HG02884 (cell line): ENCODE data around the gene YIF1A.
"Not testable (repeated sequence)": the region's sequence is repeated elsewhere in the genome, so short reads cannot be mapped to it uniquely, and the experiment has no call there.

Source experiments
- ATAC-seq: cut with Tn5 transposase; IDR thresholded peaks from one replicate; pipeline ENCODE4 v1.9.1; 2021; ENCODE audit warnings: mild to moderate bottlenecking, moderate library complexity; ENCODE audit not compliant: unreplicated experiment

The YIF1A gene

DNA sequence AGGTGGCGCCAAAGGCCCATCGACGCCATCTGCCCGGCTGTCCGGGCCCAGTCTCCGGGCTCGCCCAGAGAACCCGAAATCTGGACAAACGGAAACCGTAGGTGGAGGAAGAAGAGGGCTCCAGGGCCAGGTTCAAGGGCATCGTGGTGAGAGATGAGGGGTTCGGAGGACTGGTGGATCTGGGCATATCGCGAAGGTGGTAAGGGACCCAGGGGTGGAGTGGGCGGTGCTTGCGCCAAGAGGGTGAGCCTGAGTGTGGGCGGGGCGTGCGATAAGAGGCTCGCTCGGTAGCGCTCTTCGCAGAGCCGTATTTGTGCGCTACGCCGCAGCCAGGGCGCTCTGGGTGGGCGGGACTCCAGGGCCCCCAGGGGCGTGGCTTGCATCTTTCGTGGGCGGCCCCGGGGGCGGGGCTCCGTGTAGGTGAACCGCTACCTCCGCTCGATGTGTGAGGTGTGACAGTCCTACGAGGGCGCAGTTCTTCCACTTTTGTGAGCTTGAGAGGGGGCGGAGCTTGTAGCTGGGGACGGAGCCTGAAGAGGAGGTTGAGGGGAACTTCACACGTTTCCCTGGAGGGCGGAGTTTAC, 23.1 kb upstream of the YIF1A start:
- ATAC-seq, result peak; percentile 55

DNA sequence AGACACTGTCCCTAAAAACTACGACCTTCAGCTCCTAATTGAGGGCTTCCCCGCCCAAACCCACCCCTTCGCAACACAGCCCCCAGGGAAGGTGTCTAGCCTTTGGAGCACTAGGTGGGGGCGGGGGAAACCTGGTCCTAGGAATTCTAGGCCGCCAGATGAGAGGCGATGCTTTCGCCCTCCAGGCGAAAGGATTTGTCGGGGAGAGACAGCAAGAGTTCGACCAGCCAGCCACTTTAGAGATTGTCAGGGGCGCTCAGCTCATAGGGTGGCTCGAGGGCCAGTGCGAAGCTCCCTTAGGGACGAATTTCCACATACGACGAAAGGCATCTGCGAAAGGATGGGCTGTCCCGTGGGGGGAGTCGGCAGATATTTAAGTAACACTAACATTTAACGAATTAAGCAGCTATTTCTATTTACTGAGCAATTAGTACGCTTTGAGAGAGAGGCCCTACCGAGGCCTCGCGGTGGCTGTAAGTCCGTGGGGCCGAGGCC, 22.6 kb upstream of the YIF1A start:
- ATAC-seq, result peak; percentile 34

DNA sequence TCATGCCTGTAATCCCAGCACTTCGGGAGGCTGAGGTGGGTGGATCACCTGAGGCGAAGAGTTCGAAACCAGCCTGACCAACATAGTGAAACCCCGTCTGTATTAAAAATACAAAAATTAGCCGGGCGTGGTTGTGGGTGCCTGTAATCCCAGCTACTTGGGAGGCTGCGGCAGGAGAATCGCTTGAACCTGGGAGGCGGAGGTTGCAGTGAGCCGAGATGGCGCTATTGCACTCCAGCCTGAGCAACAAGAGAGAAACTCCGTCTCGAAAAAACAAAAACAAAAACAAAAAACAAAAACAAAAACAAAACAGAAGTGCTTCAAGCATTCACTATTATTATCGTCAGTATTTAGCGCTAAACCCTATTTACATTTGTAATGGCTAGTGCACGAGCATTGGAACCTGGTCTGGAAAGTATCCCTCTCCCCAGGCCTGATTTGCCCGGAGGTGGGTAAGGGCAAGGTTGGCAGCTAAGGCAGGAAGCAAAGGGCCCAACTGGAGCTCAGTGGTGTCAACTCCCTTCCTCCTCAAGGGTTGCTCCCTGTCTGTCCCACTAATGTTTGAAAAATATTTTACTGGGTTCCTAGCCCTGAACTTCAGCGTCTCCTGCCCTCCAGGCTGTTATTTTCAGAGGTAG, 22.0 kb upstream of the YIF1A start:
- ATAC-seq, result not testable (repeated sequence)

DNA sequence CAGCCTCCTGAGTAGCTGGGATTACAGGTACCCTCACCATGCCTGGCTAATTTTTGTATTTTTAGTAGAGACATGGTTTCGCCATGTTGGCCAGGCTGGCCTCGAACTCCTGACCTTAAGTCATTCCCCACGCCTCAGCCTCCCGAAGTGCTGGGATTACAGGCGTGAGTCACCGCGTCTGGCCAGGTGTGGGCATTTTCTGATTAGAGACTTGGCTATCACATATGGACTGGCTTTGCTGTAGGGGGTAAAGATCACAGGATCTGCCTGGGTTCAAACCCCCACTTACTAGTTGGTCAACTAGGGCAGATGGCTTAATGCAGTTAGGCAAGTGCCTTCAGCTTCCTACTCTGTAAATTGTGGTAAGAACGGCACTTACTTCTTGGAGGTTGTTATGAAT, 21.4 kb upstream of the YIF1A start:
- ATAC-seq, result no peak

DNA sequence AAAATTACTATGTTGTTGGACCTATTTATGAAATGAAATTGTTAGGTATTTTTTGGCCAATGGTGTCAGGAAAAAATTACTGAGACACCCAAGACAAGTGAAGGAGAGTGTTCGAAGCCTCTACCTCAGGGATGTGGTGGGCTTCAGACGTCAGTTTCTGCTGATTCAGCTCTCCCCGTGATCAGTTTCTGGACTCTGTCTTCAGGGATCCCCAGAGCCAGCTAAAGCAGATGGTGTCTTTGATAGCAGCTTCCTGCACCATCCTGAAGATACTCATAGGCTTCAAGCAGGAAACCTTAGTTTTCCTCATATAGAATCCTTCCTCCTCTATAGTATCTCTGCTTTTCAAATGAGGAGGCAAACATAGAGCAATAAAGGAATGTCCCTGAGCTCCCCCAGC, 20.5 kb upstream of the YIF1A start:
- ATAC-seq, result no peak

DNA sequence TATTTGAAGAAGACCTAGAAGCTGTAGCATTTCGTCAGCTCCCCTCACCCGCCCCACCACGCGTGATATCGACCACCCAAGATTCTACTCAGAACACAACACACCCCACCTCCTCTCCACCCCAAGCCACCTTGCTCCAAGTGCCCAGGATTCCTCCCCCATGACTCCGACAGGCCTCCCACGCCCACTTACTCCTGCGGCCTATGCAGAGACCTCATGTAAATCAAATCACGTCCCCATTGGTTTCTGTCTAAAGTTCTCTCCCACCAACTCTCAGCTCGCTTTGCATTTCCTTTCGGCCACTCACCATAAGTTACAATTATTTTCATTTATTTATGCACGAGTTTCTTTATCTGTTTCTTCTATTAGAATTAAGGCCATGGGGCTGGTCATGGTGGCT, 13.7 kb upstream of the YIF1A start:
- no peak for ATAC-seq

DNA sequence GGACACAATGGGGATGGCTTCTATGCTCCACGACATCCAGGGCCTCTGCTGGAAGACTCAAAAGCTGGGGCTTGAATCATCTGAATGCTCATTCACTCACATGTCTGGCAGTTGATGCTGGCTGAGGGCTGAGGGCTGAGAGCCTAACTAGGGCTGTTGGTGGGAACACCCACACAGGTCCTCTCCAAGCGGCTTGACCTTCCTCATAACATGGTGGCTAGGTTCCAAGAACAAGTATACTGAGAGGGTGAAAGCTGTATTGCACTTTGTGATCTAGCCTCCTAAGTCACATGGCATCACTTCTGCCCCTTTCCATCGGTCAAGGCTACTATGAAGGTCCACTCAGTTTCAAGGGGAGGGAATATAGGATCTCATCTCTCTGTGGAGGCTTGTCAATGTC, 10.2 kb upstream of the YIF1A start:
- ATAC-seq, result no peak

DNA sequence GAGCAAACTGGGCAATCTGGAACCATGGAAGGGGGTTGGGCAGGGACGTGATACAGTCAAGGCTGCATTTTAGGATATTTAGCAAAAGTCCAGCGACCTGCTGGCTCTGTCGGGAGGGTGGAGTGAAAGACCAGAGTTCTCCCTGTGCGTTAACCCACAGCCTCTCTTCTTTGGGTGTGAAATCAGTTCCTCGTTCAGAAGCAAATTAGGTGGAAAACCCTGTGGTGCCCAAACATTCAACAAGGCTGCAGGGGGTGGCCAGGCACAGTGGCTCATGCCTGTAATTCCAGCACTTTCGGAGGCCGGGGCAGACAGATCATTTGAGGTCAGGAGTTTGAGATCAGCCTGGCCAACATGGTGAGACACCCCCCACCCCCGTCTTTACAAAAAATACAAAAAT, 8.7 kb upstream of the YIF1A start:
- no peak for ATAC-seq

DNA sequence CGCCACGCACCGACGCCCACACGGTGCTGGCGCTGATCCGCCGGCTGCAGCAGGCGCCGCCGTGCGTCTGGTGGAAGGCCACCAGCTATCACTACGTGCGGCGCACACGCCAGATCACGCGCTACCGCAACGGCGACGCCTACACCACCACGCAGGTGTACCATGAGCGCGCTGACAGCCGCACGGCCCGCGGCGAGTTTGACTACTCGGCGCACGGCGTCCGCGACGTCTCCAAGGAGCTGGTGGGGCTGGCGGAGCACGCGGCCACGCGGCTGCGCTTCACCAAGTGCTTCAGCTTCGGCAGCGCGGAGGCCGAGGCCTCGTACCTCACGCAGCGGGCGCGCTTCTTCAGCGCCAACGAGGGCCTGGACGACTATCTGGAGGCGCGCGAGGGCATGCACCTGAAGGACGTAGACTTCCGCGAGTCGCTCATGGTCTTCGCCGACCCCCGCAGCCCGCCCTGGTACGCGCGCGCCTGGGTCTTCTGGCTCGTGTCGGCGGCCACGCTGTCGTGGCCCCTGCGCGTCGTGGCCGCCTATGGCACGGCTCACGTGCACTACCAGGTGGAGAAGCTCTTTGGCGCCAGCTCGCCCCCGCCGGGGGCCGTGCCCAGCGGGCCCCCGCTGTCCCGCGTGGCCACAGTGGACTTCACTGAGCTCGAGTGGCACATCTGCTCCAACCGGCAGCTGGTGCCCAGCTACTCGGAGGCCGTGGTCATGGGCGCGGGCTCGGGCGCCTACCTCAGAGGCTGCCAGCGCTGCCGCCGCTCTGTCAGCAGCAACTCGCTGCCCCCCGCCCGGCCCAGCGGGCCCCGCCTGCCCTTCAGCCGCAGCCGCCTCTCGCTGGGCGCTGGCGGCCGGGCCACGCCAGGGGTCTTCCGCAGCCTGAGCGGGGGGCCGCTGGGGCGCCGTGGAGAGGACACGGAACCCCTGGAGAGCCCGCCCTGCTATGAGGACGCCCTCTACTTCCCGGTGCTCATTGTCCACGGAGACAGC, 6.0 kb upstream of the YIF1A start:
- ATAC-seq, result no peak

DNA sequence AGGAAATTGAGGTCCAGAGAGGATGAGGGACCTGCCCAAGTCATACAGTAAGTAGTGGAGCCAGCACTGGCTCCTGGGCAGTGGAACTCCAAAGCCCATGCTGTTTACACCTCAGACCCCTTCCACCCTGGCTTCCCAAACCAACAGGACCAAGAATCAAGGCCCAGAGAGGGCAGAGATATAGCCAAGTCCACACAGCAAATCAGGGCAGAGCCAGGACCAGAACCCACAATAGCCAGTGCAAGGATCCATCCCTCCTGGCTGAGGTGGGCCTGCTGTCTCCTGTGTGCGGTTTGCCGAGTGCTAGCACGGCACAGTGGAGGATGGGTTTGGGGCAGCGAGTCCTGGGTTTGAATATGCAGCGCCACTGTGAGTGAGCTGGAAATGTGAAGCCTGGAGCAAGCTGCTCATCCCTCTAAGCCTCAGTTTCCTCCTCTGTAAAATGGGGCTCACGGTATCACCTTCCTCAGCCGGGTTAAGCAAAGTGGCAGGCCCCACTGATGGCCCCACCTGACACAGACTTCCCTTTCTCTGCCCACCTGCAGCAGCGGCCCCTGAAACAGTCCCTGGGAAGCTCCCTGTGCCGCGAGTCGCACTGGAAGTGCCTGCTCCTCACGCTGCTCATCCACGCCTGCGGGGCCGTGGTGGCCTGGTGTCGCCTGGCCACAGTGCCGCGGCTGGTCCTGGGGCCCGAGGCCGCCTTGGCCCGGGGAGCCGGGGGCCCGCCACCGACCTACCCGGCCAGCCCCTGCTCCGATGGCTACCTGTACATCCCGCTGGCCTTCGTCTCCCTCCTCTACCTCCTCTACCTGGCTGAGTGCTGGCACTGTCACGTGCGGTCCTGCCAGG, 5.1 kb upstream of the YIF1A start:
- no peak for ATAC-seq

DNA sequence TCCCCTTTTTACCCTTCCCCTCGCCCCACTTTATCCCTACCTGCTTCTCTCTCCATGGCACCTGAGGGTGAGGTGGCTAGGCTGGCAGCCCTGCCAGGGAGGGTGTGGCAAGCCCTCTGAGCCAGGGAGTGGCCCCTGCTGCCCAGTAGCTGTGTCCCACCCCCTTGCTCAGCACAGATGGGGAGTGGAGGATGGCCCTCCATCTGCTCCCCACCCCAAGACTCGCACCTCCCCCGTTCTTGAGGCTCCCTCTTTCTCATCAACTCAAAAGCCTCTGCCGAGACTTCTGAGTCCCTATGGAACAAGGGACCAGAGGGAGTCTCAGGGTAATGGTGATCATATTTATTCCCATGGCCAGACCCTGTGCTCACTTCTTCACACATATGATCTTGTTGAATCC, 4.4 kb upstream of the YIF1A start:
- no peak for ATAC-seq

DNA sequence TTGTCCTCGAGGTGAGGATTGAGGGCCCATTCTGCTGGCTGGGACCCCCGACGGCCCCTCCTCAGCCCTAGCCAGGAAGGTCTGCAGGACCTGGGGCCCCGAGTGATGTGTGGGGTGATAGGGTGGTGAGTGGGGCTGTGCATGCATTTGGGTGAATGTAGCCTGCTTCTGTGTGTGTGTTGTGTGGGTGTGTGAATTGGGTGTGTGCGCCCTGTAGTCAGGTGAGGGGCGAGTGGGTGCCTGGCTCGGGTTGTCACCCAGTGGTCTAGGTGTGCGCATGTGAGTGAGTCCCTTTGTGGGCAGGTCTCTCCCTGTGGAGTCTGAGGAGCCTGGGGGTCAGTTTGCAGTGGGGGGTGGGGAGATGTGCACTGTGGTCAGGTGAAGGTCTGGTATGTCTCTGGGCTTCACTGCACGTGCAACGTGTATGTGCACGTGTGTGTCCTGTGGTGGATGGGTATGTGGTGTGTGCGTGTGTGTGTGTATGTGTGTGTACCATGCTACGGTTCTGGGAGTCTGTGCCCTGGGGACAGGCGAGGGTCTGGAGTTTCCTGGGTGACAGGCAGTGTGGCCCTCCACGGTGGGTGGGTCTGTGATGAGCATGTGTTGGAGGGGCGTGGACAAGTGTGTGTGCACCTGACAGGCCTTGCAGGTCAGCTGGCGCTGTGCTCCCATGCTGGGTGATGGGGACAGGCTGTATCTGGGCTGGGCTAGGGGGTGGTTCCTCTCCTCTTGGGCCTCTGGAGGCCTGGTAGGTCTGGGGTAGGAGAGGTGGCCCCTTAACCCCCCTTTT, 3.8 kb upstream of the YIF1A start:
- no peak for ATAC-seq

DNA sequence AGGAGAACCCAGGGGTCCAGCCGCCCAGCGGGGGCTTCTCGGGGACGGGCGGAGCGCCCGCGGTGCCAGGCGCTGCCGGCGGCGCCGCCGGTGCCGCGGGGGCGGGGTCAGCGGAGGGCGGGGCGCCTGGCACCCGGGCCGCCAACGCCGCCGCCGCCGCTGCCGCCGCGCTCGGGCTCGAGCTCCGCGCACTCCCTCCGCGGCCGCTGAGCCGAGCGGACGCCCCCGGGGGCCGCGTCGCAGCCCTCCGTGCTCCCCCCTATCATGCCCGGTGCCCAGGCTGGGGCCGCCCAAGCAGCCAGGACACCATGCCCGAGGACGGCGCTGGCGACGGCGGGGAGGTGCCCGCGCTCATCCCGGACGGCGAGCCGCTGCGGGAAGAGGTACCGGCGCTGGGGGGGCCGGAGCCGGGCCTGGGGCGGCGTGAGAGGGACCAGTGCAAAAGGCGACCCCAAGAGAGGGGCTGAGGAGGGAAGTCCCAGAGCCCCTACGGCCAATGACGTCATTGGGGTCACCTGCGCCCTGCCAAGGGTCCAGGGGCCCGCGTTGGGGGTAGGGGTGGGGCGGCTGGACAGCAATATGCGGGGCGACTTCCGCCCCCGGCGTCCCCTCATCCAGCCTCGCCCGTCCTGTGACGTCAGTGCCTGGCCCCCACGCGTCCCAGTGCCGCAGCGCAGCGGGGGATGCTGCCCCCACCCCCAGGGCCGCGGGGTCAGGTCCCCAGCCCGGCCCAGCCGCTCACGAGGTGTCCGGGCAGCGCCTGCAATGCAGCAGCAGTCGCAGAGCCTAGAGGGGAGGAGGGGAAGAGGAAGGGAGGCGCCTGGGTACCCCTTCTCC, 3.0 kb upstream of the YIF1A start, which contains the start of gene TMEM151A:
TSS of gene TMEM151A (plus strand) at position 189 of the 837 bp plus-strand sequence. CDS start at position 309, 120 bp downstream.
- ATAC-seq, result no peak

DNA sequence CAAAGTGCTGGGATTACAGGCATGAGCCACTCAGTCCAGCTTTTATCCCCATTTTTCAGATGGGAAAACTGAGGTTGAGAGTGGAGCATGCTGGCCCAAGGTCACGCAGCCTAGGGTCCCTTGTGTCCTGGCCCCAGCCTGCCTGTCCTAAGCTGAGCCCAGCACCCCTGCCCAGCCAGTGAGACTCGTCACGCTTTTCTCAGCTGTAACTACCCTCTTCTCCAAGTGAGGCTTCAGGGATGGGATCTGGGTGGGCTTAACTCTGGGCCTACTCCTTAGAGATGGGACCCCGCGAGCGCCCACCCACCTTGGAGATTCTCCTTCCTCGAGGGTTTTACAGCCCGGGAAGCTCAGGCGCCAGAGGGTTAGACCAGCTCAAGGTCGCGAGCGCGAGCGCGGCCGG, 2.4 kb upstream of the YIF1A start:
- ATAC-seq, result no peak

DNA sequence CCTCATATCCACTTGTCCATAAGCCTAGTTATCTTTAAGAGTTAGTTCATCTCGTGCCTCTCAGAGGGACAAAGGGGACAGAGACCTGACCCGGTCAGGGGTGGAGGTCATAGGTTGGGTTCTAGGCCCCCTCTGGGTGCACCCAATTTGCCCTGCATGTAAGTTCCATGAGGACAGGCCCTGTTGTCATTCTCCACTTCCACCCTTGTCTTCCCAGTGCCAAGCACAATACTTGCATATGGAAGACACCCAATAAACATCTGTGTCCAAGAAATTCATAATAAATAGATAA, 1.3 kb upstream of the YIF1A start:
- ATAC-seq, result no peak

DNA sequence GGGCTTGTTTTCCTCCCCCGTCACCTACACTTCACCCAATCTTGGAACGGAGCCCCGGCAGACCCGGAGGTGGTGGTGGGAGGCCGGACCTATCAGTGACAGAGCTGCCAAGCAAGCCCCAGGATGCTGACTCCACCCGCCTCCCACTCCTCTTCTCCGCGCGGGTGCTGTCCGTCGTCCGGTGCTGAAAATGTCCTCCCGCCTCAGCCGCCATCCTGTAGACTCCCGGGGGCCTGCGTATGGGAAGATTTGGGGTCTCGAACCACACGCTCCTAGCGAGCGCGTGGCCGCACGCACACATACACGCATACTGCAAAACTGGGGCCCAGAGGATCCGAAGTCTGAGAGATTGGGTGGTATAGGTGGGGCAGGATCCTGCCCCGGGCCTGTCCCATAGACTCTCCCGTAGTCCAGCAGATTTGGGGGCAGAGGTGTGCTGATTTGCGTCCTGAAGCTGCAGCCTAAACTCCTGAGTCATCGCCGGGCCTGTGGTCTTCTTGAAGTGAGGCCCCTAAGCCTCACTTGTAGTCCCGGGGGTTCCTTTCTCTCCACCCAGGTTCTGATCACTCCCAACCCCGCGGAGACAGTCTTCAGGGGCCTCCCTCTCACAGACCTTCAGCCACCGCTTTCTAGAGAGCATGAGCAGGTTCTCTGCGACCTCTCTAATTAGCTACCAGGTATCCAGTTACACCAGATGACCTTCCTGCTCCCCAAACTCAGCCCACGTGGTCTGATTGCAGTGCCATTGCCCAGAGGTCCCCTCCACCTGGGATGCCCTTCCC, 796 bp upstream of the YIF1A start:
- peak; percentile 32 for ATAC-seq

DNA sequence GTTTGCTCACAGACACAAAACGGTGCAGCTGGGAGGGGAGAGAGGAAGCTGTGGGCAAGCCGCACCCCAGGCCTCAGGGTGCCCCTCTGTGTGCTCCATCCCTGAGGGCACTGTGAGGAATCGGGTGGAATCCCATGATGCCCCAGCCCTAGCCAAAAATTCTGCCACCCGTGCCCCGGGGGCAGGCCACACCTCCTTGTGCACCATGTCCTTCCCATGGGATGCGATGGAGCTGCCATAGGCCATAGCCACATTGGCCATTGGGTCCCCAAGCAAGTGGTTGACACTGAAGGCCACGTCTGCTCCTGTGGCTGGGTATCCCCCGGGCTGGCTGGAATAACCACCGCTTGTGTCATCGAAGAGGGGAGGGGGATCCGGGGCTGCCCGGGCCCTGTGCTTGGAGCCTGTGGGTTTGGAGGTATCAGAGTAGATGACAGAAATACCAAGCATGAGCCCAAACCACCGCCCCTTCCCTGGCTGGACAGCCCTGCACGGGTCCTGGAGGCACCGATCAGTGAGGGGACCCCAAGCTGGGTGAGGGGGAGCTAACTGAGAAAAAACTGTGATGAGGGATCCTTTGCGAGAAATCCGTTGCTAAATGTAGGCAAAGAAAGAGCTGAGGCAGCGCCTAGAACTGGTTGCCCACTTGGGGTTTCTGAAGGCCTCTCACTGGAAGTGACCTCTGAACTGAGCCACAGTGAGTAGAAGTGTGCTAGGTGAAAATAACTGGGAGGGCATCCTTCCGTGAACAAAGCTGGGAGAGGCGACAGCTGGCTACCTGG, 863 bp downstream of the YIF1A start:
- no peak for ATAC-seq
